Endothelial cell of umbilical vein (primary cell): Measurements from ENCODE around the gene SEC62. TPM values are rescaled to one million over a fixed set of nuclear protein-coding genes. Genes with fewer than 3 reads are reported as not detected.
A peak's percentile ranks its signal among the peaks of the same experiment; 100 is the strongest.

Experiments
- BruUV-seq: library from RNA; stranded (reverse); fragments of 400-500 nt; replicated peaks from 2 replicates; lab custom pipeline; 2021; lab: Mats Ljungman, UMichigan
- CTCF ChIA-PET: fragments of 300-600, 350-600 bp; sonication (Branson Sonifier 250); formaldehyde crosslinking; loops from one replicate; lab custom pipeline; 2021; ENCODE audit warnings: antibody characterized with exemption, inconsistent platforms; lab: Charles Lee
- POLR2A ChIA-PET: fragments of 300-600, 350-600 bp; sonication (Branson Sonifier 250); formaldehyde crosslinking; loops from one replicate; lab custom pipeline; 2021; ENCODE audit warnings: antibody characterized with exemption, inconsistent platforms; lab: Charles Lee
- DNase-seq: peaks from one replicate; pipeline ENCODE4 v3.0.0-alpha.2; 2011; ENCODE audit warnings: low read depth, low spot score
- FAIRE-seq: peaks from 2 replicates; lab custom pipeline; 2011; peaks lifted over from hg19 to GRCh38; lab: Jason Lieb, UNC
- H2AFZ ChIP-seq: 2 replicates; pipeline ENCODE4 v1.6.0; 2012; ENCODE audit warnings: low read depth, low read length, control low read depth, inconsistent platforms
- H3K27ac ChIP-seq: 2 replicates; pipeline ENCODE4 v1.5.1; 2011; ENCODE audit warnings: low read depth, mild to moderate bottlenecking, control low read depth, low read length, moderate library complexity; ENCODE audit not compliant: insufficient read depth
- H3K27me3 ChIP-seq, 2 experiments: 2 replicates each; pipeline versions ENCODE4 v1.6.0 to v1.6.1; 2011; ENCODE audit warnings: low read length in 2 of 2, mixed read lengths in 1 of 2; ENCODE audit not compliant: control insufficient read depth in 2 of 2, insufficient read depth in 2 of 2
- H3K36me3 ChIP-seq, 2 experiments: 2 replicates in 1 of 2; 3 replicates in 1 of 2; pipeline ENCODE4 v1.5.1; 2011; ENCODE audit warnings: low read length in 2 of 2, mild to moderate bottlenecking in 1 of 2, moderate library complexity in 1 of 2; ENCODE audit not compliant: control insufficient read depth in 2 of 2, insufficient read depth in 2 of 2; ENCODE audit errors: extremely low read depth in 1 of 2
- H3K4me1 ChIP-seq: 3 replicates; pipeline ENCODE4 v1.5.1; 2011; ENCODE audit warnings: mild to moderate bottlenecking, low read length; ENCODE audit not compliant: control insufficient read depth, insufficient read depth; ENCODE audit errors: extremely low read depth
- H3K4me2 ChIP-seq: 2 replicates; pipeline ENCODE4 v1.6.1; 2011; ENCODE audit warnings: low read length, control low read depth, mixed read lengths; ENCODE audit not compliant: insufficient read depth
- H3K4me3 ChIP-seq, 3 experiments: fragments of 200-600 bp in 1 of 3; sonication (generic), shearing (Covaris generic) in 1 of 3; replicated peaks in 1 of 3; 2 replicates each; pipeline ENCODE4 v1.5.1; 2011 to 2016; ENCODE audit warnings: control low read depth in 3 of 3, low read length in 3 of 3, mild to moderate bottlenecking in 2 of 3, inconsistent platforms in 1 of 3, low read depth in 1 of 3, moderate library complexity in 1 of 3; ENCODE audit not compliant: insufficient read depth in 1 of 3
- H3K79me2 ChIP-seq: 2 replicates; pipeline ENCODE4 v1.6.0; 2012; ENCODE audit warnings: low read length, inconsistent platforms; ENCODE audit not compliant: control insufficient read depth, insufficient read depth
- H3K9ac ChIP-seq: replicated peaks from 2 replicates; pipeline ENCODE3; 2011; ENCODE audit warnings: low read length, control low read depth; ENCODE audit not compliant: insufficient read depth; ENCODE audit errors: extremely low read depth
- H3K9me1 ChIP-seq: replicated peaks from 3 replicates; pipeline ENCODE4 v1.6.0; 2011; ENCODE audit warnings: mild to moderate bottlenecking, low read length; ENCODE audit not compliant: control insufficient read depth, insufficient read depth; ENCODE audit errors: extremely low read depth
- H3K9me3 ChIP-seq: replicated peaks from 2 replicates; pipeline ENCODE4 v1.5.1; 2012; ENCODE audit warnings: low read length, inconsistent platforms; ENCODE audit not compliant: control insufficient read depth, insufficient read depth
- H4K20me1 ChIP-seq: replicated peaks from 2 replicates; pipeline ENCODE3; 2011; ENCODE audit warnings: mild to moderate bottlenecking, low read length; ENCODE audit not compliant: control insufficient read depth, insufficient read depth; ENCODE audit errors: extremely low read depth
- CTCF ChIP-seq, 2 donors: IDR thresholded peaks; 1 replicate in 1 of 2; 2 replicates in 1 of 2; pipeline ENCODE4 v1.5.1; 2011; ENCODE audit warnings: low read length in 2 of 2, mild to moderate bottlenecking in 2 of 2, moderate library complexity in 2 of 2, control low read depth in 1 of 2, inconsistent platforms in 1 of 2, low read depth in 1 of 2; ENCODE audit not compliant: insufficient read depth in 1 of 2; ENCODE audit errors: extremely low read depth in 1 of 2
- EZH2 ChIP-seq: IDR thresholded peaks from 2 replicates; pipeline ENCODE4 v1.6.1; 2012; ENCODE audit warnings: borderline replicate concordance, low read depth, mild to moderate bottlenecking, moderate library complexity, low read length, inconsistent platforms; ENCODE audit not compliant: severe bottlenecking
- FOS ChIP-seq: IDR thresholded peaks from 2 replicates; pipeline ENCODE4 v1.6.1; 2011; ENCODE audit warnings: mild to moderate bottlenecking, low read length, moderate library complexity, borderline replicate concordance; ENCODE audit not compliant: insufficient read depth
- GATA2 ChIP-seq: IDR thresholded peaks from 2 replicates; pipeline ENCODE4 v1.7.0; 2011; ENCODE audit warnings: low read depth, mild to moderate bottlenecking, moderate library complexity, mixed read lengths, low read length; ENCODE audit not compliant: insufficient read length, insufficient read depth
- JUN ChIP-seq: IDR thresholded peaks from 2 replicates; pipeline ENCODE4 v1.6.1; 2011; ENCODE audit warnings: borderline replicate concordance, low read depth; ENCODE audit not compliant: insufficient read length, insufficient read depth
- MAX ChIP-seq: IDR thresholded peaks from 2 replicates; pipeline ENCODE4 v1.6.1; 2011; ENCODE audit not compliant: insufficient read depth, insufficient read length
- MYC ChIP-seq: IDR thresholded peaks from one replicate; pipeline ENCODE4 v1.6.1; 2011; ENCODE audit warnings: mild to moderate bottlenecking, low read depth, low read length
- POLR2A ChIP-seq: IDR thresholded peaks from 2 replicates; pipeline ENCODE4 v1.6.1; 2012; ENCODE audit warnings: low read depth, mild to moderate bottlenecking, control low read depth, low read length
- POLR2AphosphoS5 ChIP-seq: IDR thresholded peaks from 2 replicates; pipeline ENCODE4 v1.6.1; 2012; ENCODE audit warnings: low read depth, mild to moderate bottlenecking, control low read depth, low read length, moderate library complexity; ENCODE audit not compliant: insufficient read depth
- dilution Hi-C: fragments of 300-500 bp; cut with MboI; formaldehyde crosslinking; loops from one replicate; pipeline ENCODE4 v1.15.0; 2019; ENCODE audit warnings: low sequenced_read_pairs; ENCODE audit not compliant: extremely low pct_ligation_motif_present
- intact Hi-C: fragments of 100-400 bp; cut with micrococcal nuclease; formaldehyde crosslinking; loops from one replicate; pipeline ENCODE4 v1.10.0; 2022
- polyA plus RNA-seq, 4 experiments: library from polyadenylated mRNA; depleted of rRNA in 3 of 4; stranded (reverse) in 3 of 4; unstranded in 1 of 4; fragments of >200 nt; gene quantifications; 2 replicates each; pipeline versions ENCODE4 v1.2.1 to v1.2.3, GENCODE V29; 2011 to 2012; ENCODE audit warnings: missing spikeins in 1 of 4
- total RNA-seq: library from RNA; stranded (reverse); gene quantifications from 2 replicates; pipeline ENCODE4 v1.2.3, GENCODE V29; 2021

Gene SEC62
- total and polyA plus RNA-seq, 2 donors (not counting 3 experiments of a cell fraction or from before 2014, with no cell fraction given) = 90.7 to 90.8 TPM

GRCh38 chr3:169984292-169984691 is 17.7 kb downstream of the SEC62 start:
- TF ChIP-seq MYC = no peak
- no peaks in the 10 kb centered on the region for H3K27me3 ChIP-seq
- POLR2A ChIA-PET = no interaction called here
- H3K4me1 ChIP-seq = no peaks in the 10 kb centered on the region
- no TSS peak for BruUV-seq
- dilution Hi-C loops (no loop called here), intact Hi-C loops (no loop called here)
- H3K9me3 ChIP-seq = no peaks in the 10 kb centered on the region
- no peak for FAIRE-seq
- no peak overlapping the region for H3K4me2 ChIP-seq
- H3K36me3 ChIP-seq = peaks cover 8 to 27% of the 10 kb centered on the region in 2 experiments
- no peaks in the 10 kb centered on the region for H4K20me1 ChIP-seq
- no peak overlapping the region for H2AFZ ChIP-seq
- H3K79me2 ChIP-seq = no peaks in the 10 kb centered on the region
- H3K9me1 ChIP-seq = no peaks in the 10 kb centered on the region
- no peak overlapping the region for H3K9ac ChIP-seq
- CTCF ChIA-PET = interaction anchor here (0.7 to 2.1 kb wide), 6 partner anchors 10 to 70 kb away, joined by 3 to 6 read pairs (median 3); partner anchors contain the start of gene SEC62
- H3K4me3 ChIP-seq = no peak overlapping the region
- H3K27ac ChIP-seq = no peak overlapping the region
- DNase-seq = peak; percentile 43

- DNase-seq (no peak), FAIRE-seq (no peak)
- ChIA-PET CTCF (interaction anchor here (1.2 kb wide), 1 partner anchor 31 kb away, joined by 4 read pairs; no protein-coding TSS in a partner anchor), POLR2A (interaction anchor here (0.5 kb wide), 1 partner anchor 12 kb away, joined by 3 read pairs; no protein-coding TSS in a partner anchor)
- Histone ChIP-seq H3K4me3 (no peak overlapping the region), H3K36me3 (peaks cover 6 to 20% of the 10 kb centered on the region in 2 experiments), H3K9me3 (no peaks in the 10 kb centered on the region), H3K79me2 (no peaks in the 10 kb centered on the region), H3K9me1 (no peaks in the 10 kb centered on the region), H3K9ac (no peak overlapping the region), H4K20me1 (no peaks in the 10 kb centered on the region), H3K4me2 (no peak overlapping the region), H3K4me1 (no peaks in the 10 kb centered on the region), H3K27me3 (no peaks in the 10 kb centered on the region), H2AFZ (no peak overlapping the region), H3K27ac (no peak overlapping the region)
- intact Hi-C loops (no loop called here), dilution Hi-C loops (no loop called here)
- BruUV-seq = no TSS peak
- no peak for TF ChIP-seq GATA2
- TF ChIP-seq FOS = no peak
- no peak for TF ChIP-seq EZH2
- no peak for TF ChIP-seq POLR2AphosphoS5
- no peak for TF ChIP-seq JUN
- TF ChIP-seq MAX = no peak
- TF ChIP-seq MYC = no peak
- TF ChIP-seq POLR2A = no peak
- TF ChIP-seq CTCF (IDR thresholded peaks at IDR 0.05; ENCODE audit: extremely low read depth in 1 of 2, insufficient read depth in 1 of 2, low read depth in 1 of 2, low read length in 2 of 2) = no peak
These were observed 23.8 kb downstream of the SEC62 start for GRCh38 chr3:169990431-169990830.
